ENCODE data around the gene ATOX1. TPM values are rescaled to one million over a fixed set of nuclear protein-coding genes. Genes with fewer than 3 reads are reported as not detected.

The ATOX1 gene
- total and polyA plus RNA-seq, 2 of the 13 experiments (the other 11 are each of a cell fraction or from before 2014, with no cell fraction given), result 62.4 to 124 TPM

GRCh38 chr5:151772846-151773561 lies 14.6 kb upstream of the ATOX1 start (continued):
- TF ChIP-seq U2AF1 (optimal IDR thresholded peaks at IDR 0.05; ENCODE audit: low read depth, low read length), result peak; percentile 35
- TF ChIP-seq JUN (CRISPR knock-in tag; IDR thresholded peaks at IDR 0.05), result no peak
- peak; percentile 17 for TF ChIP-seq ASH2L (IDR thresholded peaks at IDR 0.05; ENCODE audit: insufficient read length, low read depth, low read length)
- peak; percentile 33; the same call in 1 of the 2 replicates for TF ChIP-seq REPIN1 (CRISPR knock-in tag; IDR thresholded peaks at IDR 0.05; ENCODE audit: borderline replicate concordance, low read depth)
- no peak for TF ChIP-seq AHDC1 (CRISPR knock-in tag; IDR thresholded peaks at IDR 0.05; ENCODE audit: borderline replicate concordance)
- TF ChIP-seq SAP130 (CRISPR knock-in tag; IDR thresholded peaks at IDR 0.05; ENCODE audit: low read depth), result peak; percentile 2; the same call in 1 of the 2 replicates
- TF ChIP-seq MAFF (IDR thresholded peaks at IDR 0.05; ENCODE audit: low read depth, low read length), result peak; percentile 26; the same call in 1 of the 2 replicates

All from HepG2 (cell line).